Activated CD8-positive, alpha-beta memory T cell treated with anti-CD3 and anti-CD28 coated beads, Interleukin-2, amount 50 U/mL, for 1 hour (primary cell): ENCODE results near the gene FBN1.

Experiments
- DNase-seq: peaks from one replicate; pipeline ENCODE4 v3.0.0-alpha.2; 2020; ENCODE audit errors: extremely low read depth

The FBN1 gene

DNA sequence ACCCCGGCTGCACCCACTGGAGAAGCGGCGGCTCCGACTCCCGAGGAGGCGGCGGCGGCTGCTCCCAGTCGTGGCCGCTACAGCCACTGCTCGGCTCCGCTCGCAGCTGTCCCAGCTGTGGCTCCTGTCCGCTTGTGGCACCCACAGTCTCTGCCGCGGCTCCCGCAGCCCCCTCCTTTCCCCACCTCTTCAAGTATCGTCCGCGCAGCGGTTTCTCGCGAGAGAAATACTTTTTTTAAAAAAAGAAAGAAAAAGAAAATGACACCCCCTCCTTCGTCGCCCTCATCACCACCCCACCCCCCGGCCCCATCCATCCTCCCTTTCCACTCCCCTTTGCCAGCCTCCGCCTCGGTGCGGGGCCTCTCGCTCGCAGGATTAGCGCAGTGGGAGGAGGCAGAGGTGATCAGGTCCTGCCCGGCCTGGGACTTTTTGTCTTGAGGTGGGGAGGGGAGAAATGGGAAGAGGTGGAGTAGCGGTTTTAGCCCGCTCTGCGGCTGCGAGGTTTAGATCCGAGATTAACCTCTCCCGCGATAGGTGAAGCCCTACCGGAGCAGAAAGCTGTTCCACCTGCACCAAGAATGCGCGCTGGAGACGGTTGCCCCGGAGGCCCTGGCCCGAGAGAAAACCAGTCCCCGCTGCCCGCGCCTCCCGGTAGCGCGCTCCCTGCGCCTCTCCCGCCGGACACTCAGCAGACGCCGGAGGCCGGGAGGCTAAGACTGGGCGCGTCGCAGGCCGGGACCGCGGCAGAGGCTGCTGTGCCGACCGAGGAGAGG, at the start of gene FBN1:
FBN1 (minus strand) TSS at position 152 of the 773 bp plus-strand sequence. CDS start 940 bp downstream, outside the sequence.
- no peak for DNase-seq

DNA sequence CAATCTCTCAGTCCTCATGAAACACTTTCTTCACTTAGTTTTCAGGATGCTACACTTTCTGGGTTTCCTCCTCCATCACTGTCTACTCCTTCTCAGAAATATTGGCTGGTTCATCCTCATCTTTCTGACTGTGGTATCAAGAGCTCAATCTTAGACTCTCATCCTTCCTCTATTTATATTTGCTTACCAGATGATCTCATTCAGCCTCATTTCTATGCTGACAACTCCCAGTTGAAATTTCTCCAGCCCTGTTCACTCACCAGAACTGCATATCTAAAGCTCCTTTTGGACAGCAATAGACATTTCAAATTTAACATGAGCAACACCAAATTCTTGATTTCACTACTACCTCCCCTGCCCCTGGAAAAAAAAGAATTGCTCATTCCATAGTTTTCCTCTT, 48.0 kb upstream of the FBN1 start:
- DNase-seq, result no peak

- DNase-seq, result no peak
Observed at GRCh38 chr15:48688493-48688892, 43.0 kb upstream of the FBN1 start.

- DNase-seq, result no peak
Observed at GRCh38 chr15:48683991-48684765, 38.7 kb upstream of the FBN1 start.

DNA sequence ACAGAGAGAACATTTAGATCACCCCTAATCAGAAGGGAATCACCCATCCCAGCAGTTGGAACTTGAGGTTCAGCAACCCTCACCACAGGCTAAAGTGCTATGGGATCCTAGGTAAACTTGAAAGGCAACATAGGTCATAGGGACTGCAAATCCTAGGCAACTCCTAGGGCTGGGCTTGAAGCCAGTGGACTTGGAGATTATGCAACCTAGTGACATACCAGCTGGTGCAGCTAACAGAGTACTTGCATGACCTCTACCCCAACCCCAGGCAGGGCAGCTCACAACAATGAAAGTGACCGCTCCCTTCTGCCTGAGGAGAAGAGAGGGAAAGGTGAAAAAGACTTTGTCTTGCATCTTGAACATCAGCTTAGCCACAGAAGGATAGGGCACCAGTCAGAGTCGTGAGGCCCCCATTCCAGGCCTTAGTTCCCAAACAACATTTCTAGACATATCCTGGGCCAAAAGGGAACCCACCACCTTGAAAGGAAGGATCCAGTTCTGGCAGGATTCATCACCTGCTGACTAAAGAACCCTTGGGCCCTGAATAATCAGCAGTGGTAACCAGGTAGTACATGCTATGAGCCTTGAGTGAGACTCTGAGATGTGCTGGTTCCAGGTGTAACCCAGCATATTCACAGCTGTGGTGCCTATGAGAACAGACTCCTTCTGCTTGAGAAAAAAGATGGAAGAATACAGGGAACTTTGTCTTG, 37.6 kb upstream of the FBN1 start:
- no peak for DNase-seq

GRCh38 chr15:48681353-48681752, 35.8 kb upstream of the FBN1 start:
- no peak for DNase-seq

- DNase-seq, result no peak
Observed at GRCh38 chr15:48680841-48681240, 35.3 kb upstream of the FBN1 start.

GRCh38 chr15:48679952-48680351, 34.4 kb upstream of the FBN1 start:
- DNase-seq, result no peak

DNA sequence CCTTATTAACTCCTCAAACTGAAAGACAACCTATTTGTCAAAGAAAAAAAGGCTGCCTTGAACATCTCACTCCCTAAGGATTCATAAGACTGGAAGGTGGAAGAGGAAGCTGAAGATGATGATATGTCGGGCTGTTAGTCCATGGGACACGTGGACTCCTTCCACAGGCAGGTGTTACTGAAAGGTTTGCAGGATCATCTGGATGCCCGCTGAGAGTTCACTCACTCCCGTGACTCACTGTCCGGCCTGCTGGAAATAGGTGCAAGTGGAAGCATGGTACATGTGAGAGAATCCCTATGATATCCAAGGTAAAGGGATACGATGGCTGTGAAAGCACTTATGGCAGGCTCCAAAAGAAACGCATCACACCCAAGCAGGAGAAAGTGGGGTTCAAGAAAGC, 33.3 kb upstream of the FBN1 start:
- no peak for DNase-seq

DNA sequence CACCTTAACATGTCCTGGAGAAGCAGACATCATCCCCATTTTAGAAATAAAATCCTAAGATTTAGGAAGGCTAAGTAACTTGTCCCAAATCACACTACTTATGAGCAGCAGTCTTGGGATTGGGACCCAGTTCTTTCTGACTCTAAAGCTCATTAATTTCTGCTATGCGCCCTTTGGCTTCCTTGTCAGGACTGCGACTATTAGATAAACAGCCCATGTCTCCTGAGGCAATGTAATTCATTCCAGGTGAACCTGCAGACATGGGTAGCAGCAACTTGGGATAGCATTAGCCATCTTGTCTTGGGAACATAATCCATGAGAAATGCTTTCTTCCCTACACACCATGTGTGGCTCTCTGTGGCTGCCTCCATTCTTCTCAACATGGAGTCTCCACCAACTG, 32.3 kb upstream of the FBN1 start:
- DNase-seq, result no peak

- DNase-seq, result no peak
Observed at GRCh38 chr15:48675436-48675835, 29.9 kb upstream of the FBN1 start.

- no peak for DNase-seq
Observed at GRCh38 chr15:48674876-48675275, 29.4 kb upstream of the FBN1 start.

GRCh38 chr15:48672206-48672605, 26.7 kb upstream of the FBN1 start:
- DNase-seq, result no peak

- no peak for DNase-seq
Observed at GRCh38 chr15:48671103-48672022, 25.9 kb upstream of the FBN1 start.

- DNase-seq, result no peak
Observed at GRCh38 chr15:48667701-48668100, 22.2 kb upstream of the FBN1 start.

- no peak for DNase-seq
Observed at GRCh38 chr15:48664436-48664835, 18.9 kb upstream of the FBN1 start.

- DNase-seq, result no peak
Observed at GRCh38 chr15:48657950-48658591, 12.6 kb upstream of the FBN1 start.

- DNase-seq, result no peak
Observed at GRCh38 chr15:48654801-48655200, 9.3 kb upstream of the FBN1 start.

DNA sequence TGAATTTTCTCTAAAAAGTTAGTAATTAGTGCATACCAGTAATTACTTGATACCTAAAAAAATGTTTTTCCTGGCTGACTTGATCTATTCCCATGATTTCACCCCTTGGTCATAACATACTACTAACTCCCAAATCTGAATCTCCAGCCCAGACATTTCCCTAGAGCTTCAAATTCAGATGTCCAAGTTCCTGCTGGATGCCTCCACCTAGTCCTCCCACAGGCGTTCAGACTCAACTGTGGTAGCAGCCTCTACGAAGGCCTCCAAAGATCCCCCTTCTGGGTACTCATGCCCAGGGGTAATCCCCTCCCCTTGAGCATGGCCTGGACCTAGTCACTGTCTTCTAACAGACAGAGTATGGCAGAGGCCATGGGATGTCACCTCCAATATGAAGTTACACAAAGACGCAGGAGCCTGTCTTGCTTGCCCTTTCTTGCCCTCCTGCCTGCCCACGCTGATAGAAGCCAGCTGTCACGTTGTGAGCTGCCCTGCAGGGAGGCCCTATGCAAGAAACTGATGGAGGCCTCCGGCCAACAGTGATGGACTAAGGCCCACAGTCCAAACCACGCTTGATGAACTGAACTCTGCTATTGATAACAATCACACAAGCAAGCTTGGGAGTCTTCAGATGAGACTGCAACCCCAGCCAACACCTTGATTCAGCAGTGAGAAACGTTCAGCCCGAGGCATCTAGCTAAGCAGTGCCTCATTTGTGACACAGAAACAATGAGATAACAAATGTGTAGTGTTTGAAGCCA, 8.6 kb upstream of the FBN1 start:
- no peak for DNase-seq

DNA sequence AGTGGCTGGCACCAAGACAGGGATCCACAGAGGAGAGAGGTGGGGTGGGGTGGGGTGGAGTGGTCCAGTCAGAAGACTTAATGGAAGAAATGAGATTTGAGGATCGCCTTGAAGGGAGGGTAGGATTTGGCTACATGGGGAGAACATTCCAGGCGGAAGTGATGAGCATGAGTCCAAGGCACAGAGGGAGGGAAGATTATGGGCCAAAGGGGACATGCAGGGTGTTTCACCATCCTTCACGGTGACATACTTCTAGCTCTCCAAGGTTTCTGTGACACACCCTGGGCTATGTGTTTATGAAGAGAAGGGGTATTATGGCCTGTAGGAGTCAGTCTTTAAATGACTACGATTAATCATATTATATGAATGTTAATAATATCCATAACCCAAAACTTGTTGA, 7.7 kb upstream of the FBN1 start:
- no peak for DNase-seq
